HAP-1 (cell line): Measurements from ENCODE around the gene SYT5.
"Not testable (repeated sequence)": the region's sequence is repeated elsewhere in the genome, so short reads cannot be mapped to it uniquely, and the experiment has no call there.

Source experiments
- DNase-seq, 2 experiments: peaks; one replicate each; pipeline ENCODE4 v3.0.0-alpha.2; 2016 to 2020; ENCODE audit warnings: low spot score in 2 of 2
- H3K27me3 ChIP-seq: fragments of 250-450 bp; sonication (Bioruptor Pico); 2 replicates; pipeline ENCODE4 v1.5.1; 2020; ENCODE audit warnings: low read depth, mild to moderate bottlenecking, moderate library complexity
- H3K36me3 ChIP-seq: fragments of 250-450 bp; sonication (Bioruptor Pico); replicated peaks from 2 replicates; pipeline ENCODE4 v1.5.1; 2020; ENCODE audit warnings: mild to moderate bottlenecking
- H3K4me1 ChIP-seq: fragments of 250-450 bp; sonication (Bioruptor Pico); 2 replicates; pipeline ENCODE4 v1.5.1; 2020; ENCODE audit warnings: mild to moderate bottlenecking
- H3K4me3 ChIP-seq: fragments of 250-450 bp; sonication (Bioruptor Pico); 2 replicates; pipeline ENCODE4 v1.5.1; 2020; ENCODE audit warnings: mild to moderate bottlenecking, moderate library complexity
- H3K9me3 ChIP-seq: fragments of 250-450 bp; sonication (Bioruptor Pico); 2 replicates; pipeline ENCODE4 v1.5.1; 2020; ENCODE audit warnings: mild to moderate bottlenecking, moderate library complexity
- in situ Hi-C: fragments of 300-500 bp; cut with MboI; formaldehyde crosslinking; loops from 3 replicates; pipeline ENCODE4 v1.14.3; 2020; ENCODE audit warnings: low sequenced_read_pairs, inconsistent platforms, mixed read lengths

The SYT5 gene

GRCh38 chr19:55155784-55156183 is 24.3 kb downstream of the SYT5 start:
- H3K36me3 ChIP-seq, in situ Hi-C loops, H3K9me3 ChIP-seq, DNase-seq, H3K4me1 ChIP-seq, H3K27me3 ChIP-seq: not testable (repeated sequence)
- H3K4me3 ChIP-seq, result peak overlapping the region; percentile 27

- in situ Hi-C loops, result no loop called here
- H3K4me1 ChIP-seq, result peaks cover 3% of the 10 kb centered on the region; the same call in 1 of the 2 replicates
- no peak overlapping the region for H3K4me3 ChIP-seq
- H3K36me3 ChIP-seq, result no peaks in the 10 kb centered on the region
- DNase-seq, result no peak
- H3K27me3 ChIP-seq, result peaks cover 11% of the 10 kb centered on the region; the same call in 1 of the 2 replicates
- H3K9me3 ChIP-seq, result no peaks in the 10 kb centered on the region
These were observed 26.3 kb downstream of the SYT5 start for GRCh38 chr19:55153652-55154264.

GRCh38 chr19:55152017-55152416 is 28.1 kb downstream of the SYT5 start:
- H3K4me3 ChIP-seq, result no peak overlapping the region
- H3K4me1 ChIP-seq, result peaks cover 5% of the 10 kb centered on the region
- in situ Hi-C loops, result no loop called here
- H3K9me3 ChIP-seq, result no peaks in the 10 kb centered on the region
- no peaks in the 10 kb centered on the region for H3K36me3 ChIP-seq
- DNase-seq, result peak in 1 of 2 experiments; percentile 51
- H3K27me3 ChIP-seq, result peaks cover 11% of the 10 kb centered on the region

- Histone ChIP-seq H3K36me3 (no peaks in the 10 kb centered on the region), H3K4me1 (peaks cover 2% of the 10 kb centered on the region), H3K27me3 (peaks cover 8% of the 10 kb centered on the region), H3K9me3 (no peaks in the 10 kb centered on the region), H3K4me3 (no peak within 1 kb of the TSS)
- in situ Hi-C loops, result no loop called here
- no peak for DNase-seq
These were observed 30.7 kb downstream of the SYT5 start, which contains the start of gene TNNT1 for GRCh38 chr19:55149078-55150003. TSS of gene TNNT1 (minus strand) at chr19:55149206. CDS start at chr19:55147157, 2,049 bp downstream.

- Histone ChIP-seq H3K27me3 (peaks cover 8% of the 10 kb centered on the region), H3K4me1 (peaks cover 2% of the 10 kb centered on the region), H3K4me3 (no peak overlapping the region), H3K36me3 (no peaks in the 10 kb centered on the region), H3K9me3 (no peaks in the 10 kb centered on the region)
- no peak for DNase-seq
- in situ Hi-C loops, result no loop called here
These were observed 32.4 kb downstream of the SYT5 start for GRCh38 chr19:55147545-55148251.

GRCh38 chr19:55146705-55147273 is 33.3 kb downstream of the SYT5 start:
- Histone ChIP-seq H3K36me3 (no peaks in the 10 kb centered on the region), H3K4me1 (peaks cover 2% of the 10 kb centered on the region), H3K9me3 (no peaks in the 10 kb centered on the region), H3K27me3 (peaks cover 8% of the 10 kb centered on the region), H3K4me3 (peak overlapping the region; percentile 37)
- peak; percentile 28 to 87 for DNase-seq
- in situ Hi-C loops, result no loop called here

GRCh38 chr19:55146078-55146704 is 33.9 kb downstream of the SYT5 start:
- H3K4me3 ChIP-seq, result peak overlapping the region; percentile 37
- peak; percentile 27 to 75 for DNase-seq
- H3K4me1 ChIP-seq, result peaks cover 2% of the 10 kb centered on the region
- H3K27me3 ChIP-seq, result peaks cover 8% of the 10 kb centered on the region
- H3K36me3 ChIP-seq, result no peaks in the 10 kb centered on the region
- H3K9me3 ChIP-seq, result no peaks in the 10 kb centered on the region
- in situ Hi-C loops, result no loop called here

- in situ Hi-C loops, result no loop called here
- no peak for DNase-seq
- no peaks in the 10 kb centered on the region for H3K36me3 ChIP-seq
- no peak overlapping the region for H3K4me3 ChIP-seq
- H3K27me3 ChIP-seq, result peaks cover 7% of the 10 kb centered on the region
- peaks cover 2% of the 10 kb centered on the region for H3K4me1 ChIP-seq
- H3K9me3 ChIP-seq, result no peaks in the 10 kb centered on the region
These were observed 34.9 kb downstream of the SYT5 start for GRCh38 chr19:55145232-55145631.

- Histone ChIP-seq H3K36me3 (no peaks in the 10 kb centered on the region), H3K9me3 (no peaks in the 10 kb centered on the region), H3K4me1 (no peaks in the 10 kb centered on the region; the same call in none of the 2 replicates), H3K27me3 (no peaks in the 10 kb centered on the region), H3K4me3 (no peak overlapping the region)
- DNase-seq, result no peak
- in situ Hi-C loops, result loop anchor here (5.0 kb wide), 1 partner anchor 276 kb away; no protein-coding TSS in a partner anchor
These were observed 38.4 kb downstream of the SYT5 start for GRCh38 chr19:55141696-55142095.

- no peak for DNase-seq
- no peaks in the 10 kb centered on the region for H3K27me3 ChIP-seq
- no peaks in the 10 kb centered on the region; the same call in 1 of the 2 replicates for H3K4me1 ChIP-seq
- H3K9me3 ChIP-seq, result no peaks in the 10 kb centered on the region
- in situ Hi-C loops, result no loop called here
- no peak overlapping the region for H3K4me3 ChIP-seq
- H3K36me3 ChIP-seq, result no peaks in the 10 kb centered on the region
These were observed 42.2 kb downstream of the SYT5 start for GRCh38 chr19:55137915-55138314.

GRCh38 chr19:55136399-55137102 is 43.5 kb downstream of the SYT5 start:
- Histone ChIP-seq H3K9me3 (no peaks in the 10 kb centered on the region), H3K4me1 (no peaks in the 10 kb centered on the region; the same call in 1 of the 2 replicates), H3K36me3 (no peaks in the 10 kb centered on the region), H3K27me3 (no peaks in the 10 kb centered on the region), H3K4me3 (no peak overlapping the region)
- DNase-seq, result no peak
- in situ Hi-C loops, result no loop called here

- DNase-seq, result no peak
- no peak overlapping the region for H3K4me3 ChIP-seq
- no peaks in the 10 kb centered on the region for H3K27me3 ChIP-seq
- H3K4me1 ChIP-seq, result no peaks in the 10 kb centered on the region
- in situ Hi-C loops, result no loop called here
- H3K9me3 ChIP-seq, result no peaks in the 10 kb centered on the region
- no peaks in the 10 kb centered on the region for H3K36me3 ChIP-seq
These were observed 45.4 kb downstream of the SYT5 start for GRCh38 chr19:55134736-55135135.
